H1 (cell line): ENCODE data around the gene LRP3.

Experiments
- ASH2L ChIP-seq: fragments of 200-600, 300-600 bp; sonication (generic); IDR thresholded peaks from one replicate; pipeline ENCODE4 v1.7.1; 2017; ENCODE audit warnings: low read length
- CHD1 ChIP-seq: IDR thresholded peaks from 2 replicates; pipeline ENCODE4 v1.6.1; 2012; ENCODE audit warnings: low read depth, low read length, improper control_type of control experiment
- HDAC6 ChIP-seq: IDR thresholded peaks from one replicate; pipeline ENCODE4 v1.7.1; 2012; ENCODE audit warnings: low read depth, mild to moderate bottlenecking, inconsistent platforms, low read length, moderate library complexity
- NRF1 ChIP-seq: IDR thresholded peaks from 2 replicates; pipeline ENCODE4 v1.6.1; 2011; ENCODE audit warnings: mild to moderate bottlenecking, low read depth, low read length, improper control_type of control experiment
- POLR2A ChIP-seq, 2 experiments: IDR thresholded peaks; 1 replicate in 1 of 2; 2 replicates in 1 of 2; pipeline ENCODE4 v1.6.1; 2011; ENCODE audit warnings: low read depth in 2 of 2, low read length in 2 of 2, mild to moderate bottlenecking in 2 of 2; ENCODE audit errors: control extremely low read depth in 1 of 2
- RAD21 ChIP-seq, 2 experiments: IDR thresholded peaks in 1 of 2; conservative IDR thresholded peaks in 1 of 2; 2 replicates each; pipeline ENCODE4 v1.6.1; 2011; ENCODE audit warnings: low read depth in 2 of 2, low read length in 2 of 2, improper control_type of control experiment in 1 of 2, inconsistent platforms in 1 of 2, mild to moderate bottlenecking in 1 of 2, moderate library complexity in 1 of 2
- RFX5 ChIP-seq: IDR thresholded peaks from 2 replicates; pipeline ENCODE4 v1.6.1; 2011; ENCODE audit warnings: low read depth, low read length, improper control_type of control experiment, borderline replicate concordance
- SUZ12 ChIP-seq: fragments of 200-600 bp; sonication (generic); IDR thresholded peaks from 2 replicates; pipeline ENCODE4 v1.6.1; 2012; ENCODE audit warnings: mild to moderate bottlenecking, inconsistent platforms, low read length, moderate library complexity, mixed read lengths
- TCF12 ChIP-seq: IDR thresholded peaks from 2 replicates; pipeline ENCODE4 v1.6.1; 2011; ENCODE audit warnings: low read depth, mild to moderate bottlenecking, low read length
- YY1 ChIP-seq: IDR thresholded peaks from 2 replicates; pipeline ENCODE4 v1.6.1; 2011; ENCODE audit warnings: low read depth, mild to moderate bottlenecking, low read length

DNA sequence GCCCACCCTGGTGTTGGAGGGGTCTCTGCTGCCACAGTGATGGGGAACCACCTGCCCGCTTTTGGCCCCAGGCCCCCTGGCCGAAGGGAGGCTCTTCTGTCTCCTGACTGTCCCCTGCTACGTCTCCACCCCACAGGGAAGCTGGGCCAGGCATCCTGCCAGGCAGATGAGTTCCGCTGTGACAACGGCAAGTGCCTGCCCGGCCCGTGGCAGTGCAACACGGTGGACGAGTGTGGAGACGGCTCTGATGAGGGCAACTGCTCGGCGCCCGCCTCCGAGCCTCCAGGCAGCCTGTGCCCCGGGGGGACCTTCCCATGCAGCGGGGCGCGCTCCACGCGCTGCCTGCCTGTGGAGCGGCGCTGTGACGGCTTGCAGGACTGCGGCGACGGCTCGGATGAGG, 11.0 kb downstream of the LRP3 start:
- TF ChIP-seq NRF1 (no peak), SUZ12 (no peak), POLR2A (IDR thresholded peaks at IDR 0.05; ENCODE audit: control extremely low read depth in 1 of 2, low read depth in 2 of 2, low read length in 2 of 2) (no peak), CHD1 (no peak), TCF12 (no peak), YY1 (no peak), HDAC6 (no peak), RAD21 (IDR thresholded peaks at IDR 0.05 in 1 of 2, conservative IDR thresholded peaks at IDR 0.05 in 1 of 2; ENCODE audit: low read depth in 2 of 2, low read length in 2 of 2) (no peak), RFX5 (no peak), ASH2L (no peak)
